ENCODE data around the gene ACAD8.
"Not testable (repeated sequence)": the region's sequence is repeated elsewhere in the genome, so short reads cannot be mapped to it uniquely, and the experiment has no call there.

DNA sequence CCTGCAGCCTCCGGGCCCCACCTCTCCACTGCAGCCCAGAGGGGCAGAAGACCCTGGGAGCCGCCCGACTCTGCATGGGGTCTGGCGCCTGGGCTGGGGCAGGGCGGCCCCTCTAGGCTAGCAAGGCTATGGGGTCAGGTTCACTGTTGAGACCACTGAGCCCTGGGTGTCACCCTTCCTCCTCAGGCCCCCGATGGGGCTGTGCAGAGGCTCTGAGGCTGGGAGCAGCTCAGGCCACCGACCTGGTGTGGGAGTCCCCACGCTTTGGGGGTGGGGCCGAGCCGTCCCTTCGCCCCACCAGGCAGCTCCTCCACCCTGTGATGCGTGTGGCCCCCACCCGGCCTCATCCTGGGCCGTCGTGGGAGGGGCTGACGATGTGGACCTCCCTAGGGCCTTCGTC lies 28.3 kb downstream of the ACAD8 start:
- TF ChIP-seq, protein P1, sequence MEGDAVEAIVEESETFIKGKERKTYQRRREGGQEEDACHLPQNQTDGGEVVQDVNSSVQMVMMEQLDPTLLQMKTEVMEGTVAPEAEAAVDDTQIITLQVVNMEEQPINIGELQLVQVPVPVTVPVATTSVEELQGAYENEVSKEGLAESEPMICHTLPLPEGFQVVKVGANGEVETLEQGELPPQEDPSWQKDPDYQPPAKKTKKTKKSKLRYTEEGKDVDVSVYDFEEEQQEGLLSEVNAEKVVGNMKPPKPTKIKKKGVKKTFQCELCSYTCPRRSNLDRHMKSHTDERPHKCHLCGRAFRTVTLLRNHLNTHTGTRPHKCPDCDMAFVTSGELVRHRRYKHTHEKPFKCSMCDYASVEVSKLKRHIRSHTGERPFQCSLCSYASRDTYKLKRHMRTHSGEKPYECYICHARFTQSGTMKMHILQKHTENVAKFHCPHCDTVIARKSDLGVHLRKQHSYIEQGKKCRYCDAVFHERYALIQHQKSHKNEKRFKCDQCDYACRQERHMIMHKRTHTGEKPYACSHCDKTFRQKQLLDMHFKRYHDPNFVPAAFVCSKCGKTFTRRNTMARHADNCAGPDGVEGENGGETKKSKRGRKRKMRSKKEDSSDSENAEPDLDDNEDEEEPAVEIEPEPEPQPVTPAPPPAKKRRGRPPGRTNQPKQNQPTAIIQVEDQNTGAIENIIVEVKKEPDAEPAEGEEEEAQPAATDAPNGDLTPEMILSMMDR (IDR thresholded peaks at IDR 0.05): not testable (repeated sequence)
- TF ChIP-seq POLR2A (IDR thresholded peaks at IDR 0.05): not testable (repeated sequence)
